ENCODE measurements around the gene LCORL. TPM values are rescaled to one million over a fixed set of nuclear protein-coding genes. Genes with fewer than 3 reads are reported as not detected.

LCORL gene
- total RNA-seq, 1 donor from 2014 or later: 7.4 TPM

GRCh38 chr4:17964576-17964975 is 57.0 kb downstream of the LCORL start:
- Histone ChIP-seq H3K27me3 (ENCODE audit: control insufficient read depth, insufficient read depth, low read length) (no peaks in the 10 kb centered on the region), H3K36me3 (ENCODE audit: control insufficient read depth, insufficient read depth, low read length) (no peaks in the 10 kb centered on the region), H3K4me3 (ENCODE audit: low read depth, low read length) (no peak overlapping the region)
- DNase-seq (ENCODE audit: low read depth) (no peak), FAIRE-seq (no peak)
- TF ChIP-seq, protein P1, sequence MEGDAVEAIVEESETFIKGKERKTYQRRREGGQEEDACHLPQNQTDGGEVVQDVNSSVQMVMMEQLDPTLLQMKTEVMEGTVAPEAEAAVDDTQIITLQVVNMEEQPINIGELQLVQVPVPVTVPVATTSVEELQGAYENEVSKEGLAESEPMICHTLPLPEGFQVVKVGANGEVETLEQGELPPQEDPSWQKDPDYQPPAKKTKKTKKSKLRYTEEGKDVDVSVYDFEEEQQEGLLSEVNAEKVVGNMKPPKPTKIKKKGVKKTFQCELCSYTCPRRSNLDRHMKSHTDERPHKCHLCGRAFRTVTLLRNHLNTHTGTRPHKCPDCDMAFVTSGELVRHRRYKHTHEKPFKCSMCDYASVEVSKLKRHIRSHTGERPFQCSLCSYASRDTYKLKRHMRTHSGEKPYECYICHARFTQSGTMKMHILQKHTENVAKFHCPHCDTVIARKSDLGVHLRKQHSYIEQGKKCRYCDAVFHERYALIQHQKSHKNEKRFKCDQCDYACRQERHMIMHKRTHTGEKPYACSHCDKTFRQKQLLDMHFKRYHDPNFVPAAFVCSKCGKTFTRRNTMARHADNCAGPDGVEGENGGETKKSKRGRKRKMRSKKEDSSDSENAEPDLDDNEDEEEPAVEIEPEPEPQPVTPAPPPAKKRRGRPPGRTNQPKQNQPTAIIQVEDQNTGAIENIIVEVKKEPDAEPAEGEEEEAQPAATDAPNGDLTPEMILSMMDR (IDR thresholded peaks at IDR 0.05; ENCODE audit: insufficient read depth, low read length, severe bottlenecking): no peak

- FAIRE-seq: no peak
- Histone ChIP-seq H3K36me3 (ENCODE audit: control insufficient read depth, insufficient read depth, low read length) (no peaks in the 10 kb centered on the region), H3K27me3 (ENCODE audit: control insufficient read depth, insufficient read depth, low read length) (no peaks in the 10 kb centered on the region), H3K4me3 (ENCODE audit: low read depth, low read length) (no peak overlapping the region)
- no peak for DNase-seq (ENCODE audit: low read depth)
- TF ChIP-seq, protein P1 (IDR thresholded peaks at IDR 0.05; ENCODE audit: insufficient read depth, low read length, severe bottlenecking): no peak
Measured at GRCh38 chr4:17962171-17962570, 59.4 kb downstream of the LCORL start.

GRCh38 chr4:17961249-17961648 is 60.3 kb downstream of the LCORL start:
- TF ChIP-seq, protein P1 (IDR thresholded peaks at IDR 0.05; ENCODE audit: insufficient read depth, low read length, severe bottlenecking): no peak
- H3K4me3 ChIP-seq (ENCODE audit: low read depth, low read length): no peak overlapping the region
- no peaks in the 10 kb centered on the region for H3K36me3 ChIP-seq (ENCODE audit: control insufficient read depth, insufficient read depth, low read length)
- no peaks in the 10 kb centered on the region for H3K27me3 ChIP-seq (ENCODE audit: control insufficient read depth, insufficient read depth, low read length)
- DNase-seq (ENCODE audit: low read depth): no peak
- no peak for FAIRE-seq

- H3K4me3 ChIP-seq (ENCODE audit: low read depth, low read length): no peak overlapping the region
- no peaks in the 10 kb centered on the region for H3K36me3 ChIP-seq (ENCODE audit: control insufficient read depth, insufficient read depth, low read length)
- TF ChIP-seq, protein P1 (IDR thresholded peaks at IDR 0.05; ENCODE audit: insufficient read depth, low read length, severe bottlenecking): no peak
- H3K27me3 ChIP-seq (ENCODE audit: control insufficient read depth, insufficient read depth, low read length): no peaks in the 10 kb centered on the region
- FAIRE-seq (no peak), DNase-seq (ENCODE audit: low read depth) (peak; percentile 64)
Measured at GRCh38 chr4:17958181-17958580, 63.4 kb downstream of the LCORL start.

DNA sequence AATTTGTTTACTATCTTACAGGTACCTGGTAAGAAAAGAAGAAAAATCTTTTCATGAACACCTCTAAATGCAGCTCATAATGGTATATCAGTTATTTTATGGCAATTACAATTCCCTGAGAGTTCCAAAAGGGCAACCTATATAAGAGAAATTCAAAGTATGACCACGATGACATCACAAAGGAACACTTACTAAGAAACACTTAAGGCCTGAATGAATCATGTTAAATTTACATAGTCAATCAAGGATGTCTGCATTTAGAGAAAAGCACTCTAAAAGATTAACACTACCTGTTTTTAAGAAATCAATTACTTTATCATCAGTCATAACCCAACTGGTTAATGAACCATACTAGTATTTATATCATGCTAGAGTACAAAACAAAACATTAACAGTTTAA is 63.9 kb downstream of the LCORL start:
- no peak overlapping the region for H3K4me3 ChIP-seq (ENCODE audit: low read depth, low read length)
- H3K36me3 ChIP-seq (ENCODE audit: control insufficient read depth, insufficient read depth, low read length): no peaks in the 10 kb centered on the region
- no peaks in the 10 kb centered on the region for H3K27me3 ChIP-seq (ENCODE audit: control insufficient read depth, insufficient read depth, low read length)
- no peak for FAIRE-seq
- peak; percentile 56 for DNase-seq (ENCODE audit: low read depth)
- TF ChIP-seq, protein P1 (IDR thresholded peaks at IDR 0.05; ENCODE audit: insufficient read depth, low read length, severe bottlenecking): no peak

DNA sequence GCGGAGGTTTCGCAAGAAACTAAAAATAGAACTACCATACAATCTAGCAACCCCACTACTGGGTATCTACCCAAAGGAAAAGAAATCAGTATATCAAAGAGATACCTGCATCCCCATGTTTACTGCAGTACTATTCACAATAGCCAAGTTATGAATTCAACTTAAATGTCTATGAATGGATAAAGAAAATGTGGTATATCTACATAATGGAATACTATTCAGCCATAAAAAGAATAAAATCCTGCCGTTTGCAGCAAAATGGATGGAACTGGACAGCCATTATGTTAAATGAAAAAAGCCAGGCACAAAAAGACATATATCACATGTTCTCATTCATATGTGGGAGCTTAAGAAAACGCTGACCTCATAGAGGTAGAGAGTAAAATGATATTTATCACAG is 65.3 kb downstream of the LCORL start:
- no peaks in the 10 kb centered on the region for H3K27me3 ChIP-seq (ENCODE audit: control insufficient read depth, insufficient read depth, low read length)
- no peak overlapping the region for H3K4me3 ChIP-seq (ENCODE audit: low read depth, low read length)
- no peak for FAIRE-seq
- TF ChIP-seq, protein P1 (IDR thresholded peaks at IDR 0.05; ENCODE audit: insufficient read depth, low read length, severe bottlenecking): no peak
- no peak for DNase-seq (ENCODE audit: low read depth)
- H3K36me3 ChIP-seq (ENCODE audit: control insufficient read depth, insufficient read depth, low read length): no peaks in the 10 kb centered on the region

All from bronchial epithelial cell (primary cell).